HepG2 (cell line): ENCODE measurements around the gene RAD23A. TPM values are rescaled to one million over a fixed set of nuclear protein-coding genes. Genes with fewer than 3 reads are reported as not detected.

Source experiments
- AGO1 ChIP-seq: fragments of 200-400 bp; formaldehyde crosslinking; IDR thresholded peaks from 2 replicates; pipeline ENCODE4 v1.6.1; 2017; ENCODE audit warnings: mild to moderate bottlenecking, low read depth, low read length, moderate library complexity; ENCODE audit not compliant: poor library complexity, severe bottlenecking
- BCL3 ChIP-seq: sonication (generic); formaldehyde crosslinking; IDR thresholded peaks from 2 replicates; pipeline ENCODE4 v1.5.1; 2020; ENCODE audit warnings: mild to moderate bottlenecking, missing genetic modification reagents, moderate library complexity
- EEA1 ChIP-seq: sonication (generic); formaldehyde crosslinking; IDR thresholded peaks from 2 replicates; pipeline ENCODE4 v1.5.1; 2020; ENCODE audit warnings: mild to moderate bottlenecking, missing genetic modification reagents, borderline replicate concordance
- HDAC1 ChIP-seq: sonication (generic); formaldehyde crosslinking; IDR thresholded peaks from 2 replicates; pipeline ENCODE4 v1.5.1; 2020; ENCODE audit warnings: mild to moderate bottlenecking, missing genetic modification reagents
- HMGXB4 ChIP-seq, 2 experiments: sonication (generic) in 1 of 2; formaldehyde crosslinking in 1 of 2; IDR thresholded peaks; 2 replicates each; pipeline versions ENCODE4 v1.4.0 to v1.6.1; 2018 to 2020; ENCODE audit warnings: missing genetic modification reagents in 2 of 2, borderline replicate concordance in 1 of 2, low read depth in 1 of 2, mild to moderate bottlenecking in 1 of 2, missing biosample characterization in 1 of 2
- JUN ChIP-seq: sonication (generic); formaldehyde crosslinking; IDR thresholded peaks from 2 replicates; pipeline ENCODE4 v1.4.0; 2020; ENCODE audit warnings: mild to moderate bottlenecking, missing genetic modification reagents
- NR2F6 ChIP-seq, 2 experiments: IDR thresholded peaks; 2 replicates each; pipeline ENCODE4 v1.6.1; 2016; ENCODE audit warnings: antibody characterized with exemption in 1 of 2, mild to moderate bottlenecking in 1 of 2
- PRDM4 ChIP-seq: sonication (generic); formaldehyde crosslinking; IDR thresholded peaks from 2 replicates; pipeline ENCODE4 v1.9.0; 2021; ENCODE audit warnings: missing genetic modification reagents, borderline replicate concordance
- ZBTB42 ChIP-seq: sonication (generic); formaldehyde crosslinking; IDR thresholded peaks from 2 replicates; pipeline ENCODE4 v1.5.0; 2020; ENCODE audit warnings: mild to moderate bottlenecking, missing genetic modification reagents
- ZC3H4 ChIP-seq: sonication (generic); formaldehyde crosslinking; IDR thresholded peaks from 2 replicates; pipeline ENCODE4 v1.4.0; 2020; ENCODE audit warnings: missing genetic modification reagents, borderline replicate concordance
- ZFP90 ChIP-seq: sonication (generic); formaldehyde crosslinking; IDR thresholded peaks from 2 replicates; pipeline ENCODE4 v1.8.0; 2022; ENCODE audit warnings: missing genetic modification reagents, mild to moderate bottlenecking, inconsistent platforms, borderline replicate concordance
- ZNF317 ChIP-seq: sonication (generic); formaldehyde crosslinking; IDR thresholded peaks from 2 replicates; pipeline ENCODE4 v1.5.0; 2020; ENCODE audit warnings: mild to moderate bottlenecking, missing genetic modification reagents
- ZNF350 ChIP-seq: sonication (generic); formaldehyde crosslinking; IDR thresholded peaks from 2 replicates; pipeline ENCODE4 v1.4.0; 2020; ENCODE audit warnings: mild to moderate bottlenecking, low read depth, missing genetic modification reagents, borderline replicate concordance
- ZNF562 ChIP-seq: sonication (generic); formaldehyde crosslinking; IDR thresholded peaks from 2 replicates; pipeline ENCODE4 v1.8.0; 2022; ENCODE audit warnings: missing genetic modification reagents, borderline replicate concordance
- ZNF569 ChIP-seq: sonication (generic); formaldehyde crosslinking; IDR thresholded peaks from 2 replicates; pipeline ENCODE4 v1.5.0; 2020; ENCODE audit warnings: mild to moderate bottlenecking, missing genetic modification reagents, moderate library complexity, borderline replicate concordance
- ZNF609 ChIP-seq: sonication (generic); formaldehyde crosslinking; IDR thresholded peaks from 2 replicates; pipeline ENCODE4 v1.4.0; 2020; ENCODE audit warnings: mild to moderate bottlenecking, missing genetic modification reagents, borderline replicate concordance
- ZNF773 ChIP-seq: sonication (generic); formaldehyde crosslinking; IDR thresholded peaks from 2 replicates; pipeline ENCODE4 v1.4.0; 2020; ENCODE audit warnings: missing genetic modification reagents, borderline replicate concordance
- ZSCAN20 ChIP-seq: sonication (generic); formaldehyde crosslinking; IDR thresholded peaks from 2 replicates; pipeline ENCODE4 v1.4.0; 2020; ENCODE audit warnings: missing genetic modification reagents, mild to moderate bottlenecking, borderline replicate concordance
- polyA plus RNA-seq, 8 experiments: library from polyadenylated mRNA; depleted of rRNA in 3 of 8; stranded (reverse) in 7 of 8; unstranded in 1 of 8; fragments of >200 nt; fragmentation: Illumina TruSeq in 4 of 8; extraction: Trizol in 4 of 8; gene quantifications; 2 replicates each; pipeline versions ENCODE4 v1.2.1 to v1.2.3, GENCODE V29; 2011 to 2016; ENCODE audit warnings: low read depth in 4 of 8, missing spikeins in 1 of 8, mixed read lengths in 1 of 8; ENCODE audit not compliant: insufficient read depth in 1 of 8
- total RNA-seq, 5 experiments: library from RNA; depleted of rRNA; stranded (reverse); fragments of >200 nt; fragmentation: Illumina TruSeq; extraction: Trizol; gene quantifications; 2 replicates each; pipeline ENCODE4 v1.2.3, GENCODE V29; 2016; ENCODE audit warnings: low read depth in 1 of 5

The RAD23A gene
- total and polyA plus RNA-seq, 2 of the 13 experiments (the other 11 are each of a cell fraction or from before 2014, with no cell fraction given): 42.5 to 54.2 TPM

DNA sequence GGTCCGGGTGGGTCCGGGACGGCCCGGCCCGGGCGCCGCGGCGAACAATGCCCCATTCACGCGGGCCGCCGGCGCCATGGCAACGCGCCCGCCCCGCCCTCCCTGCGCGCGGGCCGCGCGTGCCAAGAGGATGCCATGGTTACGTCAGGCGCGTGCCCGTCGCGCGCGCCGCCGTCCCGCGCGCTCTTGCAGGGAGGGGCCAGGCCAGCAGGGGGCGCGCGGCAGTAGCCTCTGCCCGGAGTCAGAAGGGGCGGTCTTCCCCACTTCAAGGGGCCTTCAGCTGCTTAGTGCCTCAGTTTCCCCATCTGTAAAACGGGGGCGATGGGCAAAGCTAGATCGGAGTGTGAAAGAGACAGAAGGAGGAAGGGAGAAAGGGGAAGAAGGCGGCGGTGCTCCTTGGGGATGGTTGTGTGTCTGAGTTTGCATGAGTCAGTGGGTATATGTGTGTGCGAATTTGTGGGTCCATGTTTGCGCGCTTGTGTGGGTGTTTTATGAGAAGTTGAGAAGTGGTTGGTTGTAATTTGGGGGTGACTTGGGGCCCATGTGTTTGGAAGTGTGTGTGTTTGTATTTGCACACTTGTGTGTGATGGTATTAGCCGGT lies 38.0 kb downstream of the RAD23A start (continued):
- TF ChIP-seq ZNF609 (CRISPR knock-in tag) (no peak), EEA1 (CRISPR knock-in tag) (0 out of 2 replicates have a peak, but pooled peaks have one; percentile 44), ZC3H4 (CRISPR knock-in tag) (no peak), ZNF569 (CRISPR knock-in tag) (no peak), ZNF562 (CRISPR knock-in tag) (no peak), ZNF350 (CRISPR knock-in tag) (no peak), PRDM4 (CRISPR knock-in tag) (no peak), HDAC1 (CRISPR knock-in tag) (peak; percentile 46; the same call in 1 of the 2 replicates), ZSCAN20 (CRISPR knock-in tag) (no peak), BCL3 (no peak), ZNF773 (no peak), NR2F6 (IDR thresholded peaks at IDR 0.05) (no peak), NR2F6 (CRISPR knock-in tag; IDR thresholded peaks at IDR 0.05) (peak; percentile 28; the same call in 1 of the 2 replicates), AGO1 (no peak), ZFP90 (CRISPR knock-in tag) (no peak), ZNF317 (no peak), HMGXB4 (CRISPR knock-in tag; IDR thresholded peaks at IDR 0.05; ENCODE audit: borderline replicate concordance in 1 of 2, low read depth in 1 of 2) (peak; percentile 75 to 83; a peak in 3 of 4 replicates), ZBTB42 (CRISPR knock-in tag) (no peak), JUN (CRISPR knock-in tag) (no peak)
